ENCODE data around the gene AGPAT4.

The AGPAT4 gene

DNA sequence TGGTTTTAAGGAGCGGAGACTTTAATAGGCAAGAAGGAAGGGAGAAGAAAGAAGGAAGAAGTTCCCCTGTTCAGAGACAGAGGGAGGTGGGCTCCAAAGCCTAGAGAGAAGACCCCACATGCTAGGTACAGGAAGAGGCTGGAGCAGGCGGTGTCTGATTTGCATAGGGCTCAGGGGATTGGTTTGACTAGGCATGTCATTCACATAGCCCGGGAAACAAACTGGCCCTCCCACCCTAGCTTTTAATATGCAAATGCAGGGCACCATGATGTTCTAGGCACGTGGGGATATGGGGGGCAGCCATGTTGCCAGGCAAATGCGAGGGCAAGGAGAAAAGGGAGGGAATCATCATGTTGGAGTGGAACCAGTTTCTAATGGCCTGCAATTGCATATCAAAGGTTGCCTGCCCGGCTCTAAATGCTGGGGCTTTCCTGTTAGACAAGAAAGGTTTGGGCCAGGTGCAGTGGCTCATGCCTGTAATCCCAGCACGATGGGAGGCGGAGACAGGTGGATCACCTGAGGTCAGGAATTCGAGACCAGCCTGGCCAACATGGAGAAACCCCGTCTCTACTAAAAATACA is 34.3 kb upstream of the AGPAT4 start:
- no peak overlapping the region for H3K4me2 ChIP-seq (ENCODE audit: low read length)
- no peak overlapping the region for H3K4me3 ChIP-seq (ENCODE audit: low read length)
- H3K27me3 ChIP-seq (ENCODE audit: control insufficient read depth, low read length) = no peaks in the 10 kb centered on the region
- no peaks in the 10 kb centered on the region for H3K9me2 ChIP-seq (replicated peaks; ENCODE audit: control insufficient read depth, low read length)
- no peaks in the 10 kb centered on the region for H3F3A ChIP-seq (ENCODE audit: control insufficient read depth, insufficient read depth)
- no peak overlapping the region for H3K27ac ChIP-seq (ENCODE audit: low read depth, low read length)
- no peaks in the 10 kb centered on the region for H3K4me1 ChIP-seq (ENCODE audit: control insufficient read depth, low read length)
- no peaks in the 10 kb centered on the region for H3K36me3 ChIP-seq (ENCODE audit: control insufficient read depth, low read length)
- H4K20me1 ChIP-seq (ENCODE audit: control insufficient read depth, insufficient read depth, low read depth, low read length) = no peaks in the 10 kb centered on the region
- TF ChIP-seq, protein P1, sequence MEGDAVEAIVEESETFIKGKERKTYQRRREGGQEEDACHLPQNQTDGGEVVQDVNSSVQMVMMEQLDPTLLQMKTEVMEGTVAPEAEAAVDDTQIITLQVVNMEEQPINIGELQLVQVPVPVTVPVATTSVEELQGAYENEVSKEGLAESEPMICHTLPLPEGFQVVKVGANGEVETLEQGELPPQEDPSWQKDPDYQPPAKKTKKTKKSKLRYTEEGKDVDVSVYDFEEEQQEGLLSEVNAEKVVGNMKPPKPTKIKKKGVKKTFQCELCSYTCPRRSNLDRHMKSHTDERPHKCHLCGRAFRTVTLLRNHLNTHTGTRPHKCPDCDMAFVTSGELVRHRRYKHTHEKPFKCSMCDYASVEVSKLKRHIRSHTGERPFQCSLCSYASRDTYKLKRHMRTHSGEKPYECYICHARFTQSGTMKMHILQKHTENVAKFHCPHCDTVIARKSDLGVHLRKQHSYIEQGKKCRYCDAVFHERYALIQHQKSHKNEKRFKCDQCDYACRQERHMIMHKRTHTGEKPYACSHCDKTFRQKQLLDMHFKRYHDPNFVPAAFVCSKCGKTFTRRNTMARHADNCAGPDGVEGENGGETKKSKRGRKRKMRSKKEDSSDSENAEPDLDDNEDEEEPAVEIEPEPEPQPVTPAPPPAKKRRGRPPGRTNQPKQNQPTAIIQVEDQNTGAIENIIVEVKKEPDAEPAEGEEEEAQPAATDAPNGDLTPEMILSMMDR (IDR thresholded peaks at IDR 0.05; ENCODE audit: low read depth, low read length, poor library complexity, severe bottlenecking) = no peak
- TF ChIP-seq EZH2phosphoT487 (IDR thresholded peaks at IDR 0.05; ENCODE audit: borderline replicate concordance, low read length) = no peak
- H3K79me2 ChIP-seq (ENCODE audit: control insufficient read depth, low read length) = no peaks in the 10 kb centered on the region
- H3K9me3 ChIP-seq (ENCODE audit: control insufficient read depth, insufficient read depth, low read length) = no peaks in the 10 kb centered on the region

- H3K27me3 ChIP-seq (ENCODE audit: control insufficient read depth, low read length) = no peaks in the 10 kb centered on the region
- H3K4me3 ChIP-seq (ENCODE audit: low read length) = no peak overlapping the region
- H3K27ac ChIP-seq (ENCODE audit: low read depth, low read length) = no peak overlapping the region
- no peaks in the 10 kb centered on the region for H3K9me2 ChIP-seq (replicated peaks; ENCODE audit: control insufficient read depth, low read length)
- H3K4me1 ChIP-seq (ENCODE audit: control insufficient read depth, low read length) = no peaks in the 10 kb centered on the region
- no peak overlapping the region for H3K4me2 ChIP-seq (ENCODE audit: low read length)
- no peaks in the 10 kb centered on the region for H4K20me1 ChIP-seq (ENCODE audit: control insufficient read depth, insufficient read depth, low read depth, low read length)
- H3F3A ChIP-seq (ENCODE audit: control insufficient read depth, insufficient read depth) = no peaks in the 10 kb centered on the region
- TF ChIP-seq, protein P1 (IDR thresholded peaks at IDR 0.05; ENCODE audit: low read depth, low read length, poor library complexity, severe bottlenecking) = no peak
- no peak for TF ChIP-seq EZH2phosphoT487 (IDR thresholded peaks at IDR 0.05; ENCODE audit: borderline replicate concordance, low read length)
- no peaks in the 10 kb centered on the region for H3K9me3 ChIP-seq (ENCODE audit: control insufficient read depth, insufficient read depth, low read length)
- H3K79me2 ChIP-seq (ENCODE audit: control insufficient read depth, low read length) = no peaks in the 10 kb centered on the region
- no peaks in the 10 kb centered on the region for H3K36me3 ChIP-seq (ENCODE audit: control insufficient read depth, low read length)
These were observed 32.0 kb upstream of the AGPAT4 start for GRCh38 chr6:161305860-161306259.

GRCh38 chr6:161303628-161304340 is 29.9 kb upstream of the AGPAT4 start:
- no peaks in the 10 kb centered on the region for H3K79me2 ChIP-seq (ENCODE audit: control insufficient read depth, low read length)
- H3K4me2 ChIP-seq (ENCODE audit: low read length) = no peak overlapping the region
- no peaks in the 10 kb centered on the region for H3K36me3 ChIP-seq (ENCODE audit: control insufficient read depth, low read length)
- H3K9me2 ChIP-seq (replicated peaks; ENCODE audit: control insufficient read depth, low read length) = no peaks in the 10 kb centered on the region
- no peaks in the 10 kb centered on the region for H3K27me3 ChIP-seq (ENCODE audit: control insufficient read depth, low read length)
- no peaks in the 10 kb centered on the region for H3K9me3 ChIP-seq (ENCODE audit: control insufficient read depth, insufficient read depth, low read length)
- H3F3A ChIP-seq (ENCODE audit: control insufficient read depth, insufficient read depth) = no peaks in the 10 kb centered on the region
- H4K20me1 ChIP-seq (ENCODE audit: control insufficient read depth, insufficient read depth, low read depth, low read length) = no peaks in the 10 kb centered on the region
- no peak overlapping the region for H3K4me3 ChIP-seq (ENCODE audit: low read length)
- H3K27ac ChIP-seq (ENCODE audit: low read depth, low read length) = no peak overlapping the region
- TF ChIP-seq EZH2phosphoT487 (IDR thresholded peaks at IDR 0.05; ENCODE audit: borderline replicate concordance, low read length) = no peak
- H3K4me1 ChIP-seq (ENCODE audit: control insufficient read depth, low read length) = no peaks in the 10 kb centered on the region

DNA sequence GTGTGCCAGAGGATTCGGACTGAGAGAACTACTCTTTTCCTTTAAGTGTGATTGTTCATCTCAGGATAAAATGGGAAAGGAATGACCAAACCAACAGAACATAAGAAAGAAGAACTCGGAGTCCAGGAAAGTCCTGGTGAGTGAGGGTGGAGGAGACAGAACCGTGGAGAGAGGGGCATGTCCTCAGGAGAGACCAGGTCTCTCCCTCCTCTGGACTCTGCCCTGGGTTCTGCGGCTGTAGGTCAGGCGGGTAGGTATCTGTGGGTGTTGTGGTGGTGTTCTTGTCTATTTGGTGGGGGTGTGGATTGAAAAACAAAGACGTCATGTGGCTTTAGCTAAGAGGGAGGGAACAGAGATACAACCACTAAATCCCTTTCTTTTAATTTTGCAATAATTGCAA is 29.1 kb upstream of the AGPAT4 start:
- Histone ChIP-seq H4K20me1 (ENCODE audit: control insufficient read depth, insufficient read depth, low read depth, low read length) (no peaks in the 10 kb centered on the region), H3K4me1 (ENCODE audit: control insufficient read depth, low read length) (no peaks in the 10 kb centered on the region), H3K4me3 (ENCODE audit: low read length) (no peak overlapping the region), H3K27me3 (ENCODE audit: control insufficient read depth, low read length) (no peaks in the 10 kb centered on the region), H3K36me3 (ENCODE audit: control insufficient read depth, low read length) (no peaks in the 10 kb centered on the region), H3K79me2 (ENCODE audit: control insufficient read depth, low read length) (no peaks in the 10 kb centered on the region), H3K9me2 (replicated peaks; ENCODE audit: control insufficient read depth, low read length) (no peaks in the 10 kb centered on the region), H3K27ac (ENCODE audit: low read depth, low read length) (no peak overlapping the region), H3K4me2 (ENCODE audit: low read length) (no peak overlapping the region), H3F3A (ENCODE audit: control insufficient read depth, insufficient read depth) (no peaks in the 10 kb centered on the region), H3K9me3 (ENCODE audit: control insufficient read depth, insufficient read depth, low read length) (no peaks in the 10 kb centered on the region)
- TF ChIP-seq, protein P1 (IDR thresholded peaks at IDR 0.05; ENCODE audit: low read depth, low read length, poor library complexity, severe bottlenecking) = no peak
- TF ChIP-seq EZH2phosphoT487 (IDR thresholded peaks at IDR 0.05; ENCODE audit: borderline replicate concordance, low read length) = no peak

All from DOHH2 (cell line).